PC-9 (cell line): ENCODE data around the gene FNDC3B.

ENCODE experiments used
- CTCF ChIP-seq: fragments of 200-600 bp; sonication (generic); conservative IDR thresholded peaks from 2 replicates; pipeline ENCODE4 v1.6.1; 2017; ENCODE audit warnings: mixed run types, antibody characterized with exemption, mild to moderate bottlenecking, moderate library complexity
- EZH2 ChIP-seq: fragments of 200-600 bp; sonication (generic); IDR thresholded peaks from 2 replicates; pipeline ENCODE4 v1.8.0; 2017; ENCODE audit warnings: antibody characterized with exemption, low read depth

DNA sequence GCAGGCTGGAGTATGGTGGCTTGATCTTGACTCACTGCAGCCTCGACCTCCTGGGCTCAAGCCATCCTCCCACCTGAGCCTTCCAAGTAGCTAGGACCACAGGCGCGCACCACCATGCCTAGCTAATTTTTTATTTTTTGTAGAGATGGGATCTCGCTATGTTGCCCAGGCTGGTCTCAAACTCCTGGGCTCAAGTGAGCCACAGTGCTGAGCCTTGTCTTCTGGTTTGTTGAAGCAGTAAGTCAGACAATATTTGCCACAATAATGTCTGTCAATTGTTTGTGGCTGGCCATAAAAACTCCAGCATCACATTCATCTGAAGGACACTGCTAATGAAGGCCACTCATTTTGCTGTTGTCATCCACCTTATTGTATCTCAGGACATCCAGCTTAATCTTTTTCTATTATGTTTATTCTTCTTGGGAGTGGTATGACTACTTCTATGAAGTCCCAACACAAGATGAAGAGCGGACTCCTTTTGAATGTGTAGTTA lies 185.9 kb downstream of the FNDC3B start:
- no peak for TF ChIP-seq EZH2
- no peak for TF ChIP-seq CTCF
